Measurements from ENCODE around the gene STK32B.
A peak's percentile ranks its signal among the peaks of the same experiment; 100 is the strongest.
"Not testable (repeated sequence)": the region's sequence is repeated elsewhere in the genome, so short reads cannot be mapped to it uniquely, and the experiment has no call there.

STK32B gene

GRCh38 chr4:5030927-5031326 is 20.4 kb upstream of the STK32B start:
- no peak for DNase-seq

GRCh38 chr4:5032813-5033212 is 18.5 kb upstream of the STK32B start:
- DNase-seq, result no peak

GRCh38 chr4:5033281-5033841 is 17.9 kb upstream of the STK32B start:
- DNase-seq, result no peak

GRCh38 chr4:5034206-5034605 is 17.1 kb upstream of the STK32B start:
- no peak for DNase-seq

GRCh38 chr4:5036239-5036638 is 15.0 kb upstream of the STK32B start:
- no peak for DNase-seq

GRCh38 chr4:5037553-5038551 is 13.4 kb upstream of the STK32B start:
- DNase-seq, result peak; percentile 50

- no peak for DNase-seq
Observed at GRCh38 chr4:5039800-5040199, 11.5 kb upstream of the STK32B start.

- DNase-seq, result no peak
Observed at GRCh38 chr4:5040856-5041620, 10.2 kb upstream of the STK32B start.

- DNase-seq, result no peak
Observed at GRCh38 chr4:5041699-5042098, 9.6 kb upstream of the STK32B start.

- no peak for DNase-seq
Observed at GRCh38 chr4:5043579-5043978, 7.7 kb upstream of the STK32B start.

GRCh38 chr4:5044341-5044740 is 6.9 kb upstream of the STK32B start:
- no peak for DNase-seq

GRCh38 chr4:5045097-5045496 is 6.2 kb upstream of the STK32B start:
- DNase-seq, result no peak

- no peak for DNase-seq
Observed at GRCh38 chr4:5048721-5049120, 2.6 kb upstream of the STK32B start.

GRCh38 chr4:5050520-5051277 is 581 bp upstream of the STK32B start:
- DNase-seq, result peak; percentile 96

GRCh38 chr4:5052204-5052702 is 973 bp downstream of the STK32B start:
- DNase-seq, result peak; percentile 60

- peak; percentile 40 for DNase-seq
Observed at GRCh38 chr4:5052726-5053425, 1.6 kb downstream of the STK32B start.

GRCh38 chr4:5054532-5054931 is 3.3 kb downstream of the STK32B start:
- peak; percentile 65 for DNase-seq

- no peak for DNase-seq
Observed at GRCh38 chr4:5055411-5055810, 4.1 kb downstream of the STK32B start.

GRCh38 chr4:5066101-5066500 is 14.8 kb downstream of the STK32B start:
- DNase-seq, result no peak

GRCh38 chr4:5066968-5067367 is 15.7 kb downstream of the STK32B start:
- not testable (repeated sequence) for DNase-seq

- no peak for DNase-seq
Observed at GRCh38 chr4:5067908-5068307, 16.6 kb downstream of the STK32B start.

GRCh38 chr4:5069901-5070300 is 18.6 kb downstream of the STK32B start:
- DNase-seq, result no peak
